ENCODE data around the gene BCAS1. TPM values are rescaled to one million over a fixed set of nuclear protein-coding genes. Genes with fewer than 3 reads are reported as not detected.

Gene BCAS1
- total RNA-seq, 1 experiment from 2014 or later = 4.0 TPM

DNA sequence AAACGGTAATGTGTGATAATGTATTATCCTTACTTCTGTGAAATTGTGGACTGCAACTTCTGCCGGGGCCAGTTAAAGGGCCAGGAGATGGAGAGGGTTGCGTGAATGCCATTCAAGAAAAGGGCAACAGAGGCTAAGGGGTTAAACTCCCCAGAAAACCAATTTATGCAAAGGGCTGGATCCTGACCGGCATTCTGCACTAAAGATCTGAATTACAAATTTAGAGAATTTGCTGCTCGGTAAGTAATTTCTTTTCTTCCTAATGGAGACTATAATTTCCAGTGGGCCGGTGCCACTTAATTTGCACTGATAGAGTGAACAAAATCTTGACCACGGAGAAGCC, 130.1 kb downstream of the BCAS1 start:
- Histone ChIP-seq H3K4me2 (peak overlapping the region; percentile 2; the same call in 1 of the 2 replicates), H3K9me2 (ENCODE audit: insufficient read depth) (no peaks in the 10 kb centered on the region), H3F3A (ENCODE audit: insufficient read depth, low read depth) (peaks cover 13% of the 10 kb centered on the region), H3K9me3 (ENCODE audit: insufficient read depth, low read depth) (no peaks in the 10 kb centered on the region; the same call in 1 of the 2 replicates), H3K27ac (no peak overlapping the region), H3K4me1 (replicated peaks; ENCODE audit: insufficient read depth) (peaks cover 26% of the 10 kb centered on the region), H3K27me3 (ENCODE audit: insufficient read depth, low read depth) (no peaks in the 10 kb centered on the region), H3K36me3 (ENCODE audit: low read depth) (no peaks in the 10 kb centered on the region), H3K79me2 (ENCODE audit: low read depth) (no peaks in the 10 kb centered on the region), H3K4me3 (no peak overlapping the region), H4K20me1 (ENCODE audit: insufficient read depth) (no peaks in the 10 kb centered on the region), H2AFZ (no peak overlapping the region)
- no TSS peak for BruUV-seq (replicated peaks)
- no peak for DNase-seq
- no peak for TF ChIP-seq EZH2 (IDR thresholded peaks at IDR 0.05; ENCODE audit: low read depth)
- TF ChIP-seq, protein P1, sequence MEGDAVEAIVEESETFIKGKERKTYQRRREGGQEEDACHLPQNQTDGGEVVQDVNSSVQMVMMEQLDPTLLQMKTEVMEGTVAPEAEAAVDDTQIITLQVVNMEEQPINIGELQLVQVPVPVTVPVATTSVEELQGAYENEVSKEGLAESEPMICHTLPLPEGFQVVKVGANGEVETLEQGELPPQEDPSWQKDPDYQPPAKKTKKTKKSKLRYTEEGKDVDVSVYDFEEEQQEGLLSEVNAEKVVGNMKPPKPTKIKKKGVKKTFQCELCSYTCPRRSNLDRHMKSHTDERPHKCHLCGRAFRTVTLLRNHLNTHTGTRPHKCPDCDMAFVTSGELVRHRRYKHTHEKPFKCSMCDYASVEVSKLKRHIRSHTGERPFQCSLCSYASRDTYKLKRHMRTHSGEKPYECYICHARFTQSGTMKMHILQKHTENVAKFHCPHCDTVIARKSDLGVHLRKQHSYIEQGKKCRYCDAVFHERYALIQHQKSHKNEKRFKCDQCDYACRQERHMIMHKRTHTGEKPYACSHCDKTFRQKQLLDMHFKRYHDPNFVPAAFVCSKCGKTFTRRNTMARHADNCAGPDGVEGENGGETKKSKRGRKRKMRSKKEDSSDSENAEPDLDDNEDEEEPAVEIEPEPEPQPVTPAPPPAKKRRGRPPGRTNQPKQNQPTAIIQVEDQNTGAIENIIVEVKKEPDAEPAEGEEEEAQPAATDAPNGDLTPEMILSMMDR (conservative IDR thresholded peaks at IDR 0.05) = no peak
- intact Hi-C loops (cut with micrococcal nuclease; ENCODE audit: unreplicated experiment) = loop anchor here (1.0 to 5.0 kb wide), 7 partner anchors 25 to 1628 kb away; no protein-coding TSS in a partner anchor
- ChIA-PET POLR2A (ENCODE audit: unreplicated experiment) (no interaction called here), CTCF (interaction anchor here (0.5 to 1.2 kb wide), 9 partner anchors 11 to 529 kb away, joined by 3 to 11 read pairs (median 4); no protein-coding TSS in a partner anchor)

DNA sequence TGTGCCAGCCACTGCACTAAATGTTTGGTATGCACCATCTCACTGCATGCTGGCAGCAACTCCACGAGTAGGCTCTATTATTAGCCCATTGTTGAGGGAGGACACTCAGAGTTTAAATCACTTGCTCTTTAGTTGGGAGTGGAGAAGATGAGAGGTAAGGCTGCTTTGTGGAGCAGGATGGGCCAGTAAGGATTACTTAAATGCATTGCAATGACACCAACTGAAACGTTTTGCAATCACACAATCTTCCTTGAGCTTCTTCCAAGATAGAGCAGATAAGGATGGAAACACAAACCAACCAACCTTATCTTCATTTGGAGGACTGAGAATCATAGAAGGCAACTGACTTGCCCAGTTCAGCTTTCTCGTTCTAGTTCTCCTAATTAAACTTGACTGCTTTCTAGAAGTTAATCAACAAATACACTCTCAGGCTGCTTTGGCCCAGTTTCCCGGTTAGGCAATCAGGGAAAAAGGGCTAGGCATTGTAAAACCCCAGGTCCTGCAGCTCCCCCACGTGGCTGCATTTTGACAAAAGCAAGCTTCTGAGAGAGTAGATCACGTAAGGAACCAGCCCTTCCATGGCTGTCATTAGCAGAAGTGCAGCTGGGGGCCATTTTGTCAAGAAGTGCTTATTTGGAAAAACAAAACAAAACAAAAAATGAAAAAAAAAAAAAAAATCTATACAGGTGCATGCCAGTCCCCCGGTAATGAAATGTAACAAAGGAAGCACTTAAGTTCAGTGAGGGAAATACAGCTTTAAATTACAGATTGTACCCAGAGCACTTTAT, 130.6 kb downstream of the BCAS1 start:
- no peaks in the 10 kb centered on the region; the same call in 1 of the 2 replicates for H3K9me3 ChIP-seq (ENCODE audit: insufficient read depth, low read depth)
- BruUV-seq (replicated peaks) = no TSS peak
- H3K36me3 ChIP-seq (ENCODE audit: low read depth) = no peaks in the 10 kb centered on the region
- no peaks in the 10 kb centered on the region for H4K20me1 ChIP-seq (ENCODE audit: insufficient read depth)
- intact Hi-C loops (cut with micrococcal nuclease; ENCODE audit: unreplicated experiment) = loop anchor here (1.0 to 5.0 kb wide), 8 partner anchors 24 to 1627 kb away; no protein-coding TSS in a partner anchor
- CTCF ChIA-PET = interaction anchor here (0.5 to 1.2 kb wide), 16 partner anchors 8 to 528 kb away, joined by 3 to 12 read pairs (median 4); no protein-coding TSS in a partner anchor
- peaks cover 13% of the 10 kb centered on the region for H3F3A ChIP-seq (ENCODE audit: insufficient read depth, low read depth)
- no peaks in the 10 kb centered on the region for H3K27me3 ChIP-seq (ENCODE audit: insufficient read depth, low read depth)
- H3K79me2 ChIP-seq (ENCODE audit: low read depth) = no peaks in the 10 kb centered on the region
- TF ChIP-seq EZH2 (IDR thresholded peaks at IDR 0.05; ENCODE audit: low read depth) = no peak
- TF ChIP-seq, protein P1 (conservative IDR thresholded peaks at IDR 0.05) = peak; percentile 96
- DNase-seq = peak; percentile 89 to 90
- peak overlapping the region; percentile 37 for H3K4me2 ChIP-seq
- POLR2A ChIA-PET (ENCODE audit: unreplicated experiment) = interaction anchor here (0.5 kb wide), 1 partner anchor 31 kb away, joined by 3 read pairs; no protein-coding TSS in a partner anchor
- peaks cover 26% of the 10 kb centered on the region for H3K4me1 ChIP-seq (replicated peaks; ENCODE audit: insufficient read depth)
- H3K27ac ChIP-seq = peak overlapping the region; percentile 65
- H3K9me2 ChIP-seq (ENCODE audit: insufficient read depth) = no peaks in the 10 kb centered on the region
- no peak overlapping the region for H3K4me3 ChIP-seq
- H2AFZ ChIP-seq = no peak overlapping the region

GRCh38 chr20:53939190-53939571, 131.2 kb downstream of the BCAS1 start:
- peak overlapping the region; percentile 65 for H3K27ac ChIP-seq
- H2AFZ ChIP-seq = no peak overlapping the region
- no peaks in the 10 kb centered on the region for H3K36me3 ChIP-seq (ENCODE audit: low read depth)
- POLR2A ChIA-PET (ENCODE audit: unreplicated experiment) = interaction anchor here (0.5 kb wide), 1 partner anchor 31 kb away, joined by 3 read pairs; no protein-coding TSS in a partner anchor
- H3K9me2 ChIP-seq (ENCODE audit: insufficient read depth) = no peaks in the 10 kb centered on the region
- H3K4me3 ChIP-seq = no peak overlapping the region
- H3K79me2 ChIP-seq (ENCODE audit: low read depth) = no peaks in the 10 kb centered on the region
- no peak for DNase-seq
- H4K20me1 ChIP-seq (ENCODE audit: insufficient read depth) = no peaks in the 10 kb centered on the region
- no peak for TF ChIP-seq EZH2 (IDR thresholded peaks at IDR 0.05; ENCODE audit: low read depth)
- no peaks in the 10 kb centered on the region; the same call in 1 of the 2 replicates for H3K9me3 ChIP-seq (ENCODE audit: insufficient read depth, low read depth)
- H3K4me2 ChIP-seq = peak overlapping the region; percentile 37
- H3K27me3 ChIP-seq (ENCODE audit: insufficient read depth, low read depth) = no peaks in the 10 kb centered on the region
- H3K4me1 ChIP-seq (replicated peaks; ENCODE audit: insufficient read depth) = peaks cover 26% of the 10 kb centered on the region
- no TSS peak for BruUV-seq (replicated peaks)
- peaks cover 13% of the 10 kb centered on the region for H3F3A ChIP-seq (ENCODE audit: insufficient read depth, low read depth)
- intact Hi-C loops (cut with micrococcal nuclease; ENCODE audit: unreplicated experiment) = loop anchor here (5.0 kb wide), 1 partner anchor 202 kb away; no protein-coding TSS in a partner anchor
- CTCF ChIA-PET = interaction anchor here (0.6 to 1.2 kb wide), 6 partner anchors 8 to 528 kb away, joined by 3 to 12 read pairs (median 4); no protein-coding TSS in a partner anchor
